IgD-negative memory B cell (primary cell): Measurements from ENCODE around the gene IQCH. TPM values are rescaled to one million over a fixed set of nuclear protein-coding genes. Genes with fewer than 3 reads are reported as not detected.
"Not testable (repeated sequence)": the region's sequence is repeated elsewhere in the genome, so short reads cannot be mapped to it uniquely, and the experiment has no call there.

Experiments
- H3K27ac Mint-ChIP-seq, 3 donors: one replicate each; pipeline ENCODE4 v1.8.0; 2020 to 2022; ENCODE audit warnings: mild to moderate bottlenecking in 3 of 3, mixed read lengths in 3 of 3, moderate library complexity in 1 of 3
- H3K27me3 Mint-ChIP-seq: one replicate; pipeline ENCODE4 v1.8.0; 2021; ENCODE audit warnings: mixed read lengths
- H3K36me3 Mint-ChIP-seq: one replicate; pipeline ENCODE4 v1.8.0; 2020; ENCODE audit warnings: mild to moderate bottlenecking, mixed read lengths
- H3K4me1 Mint-ChIP-seq, 3 donors: one replicate each; pipeline ENCODE4 v1.8.0; 2020 to 2022; ENCODE audit warnings: mixed read lengths in 3 of 3, mild to moderate bottlenecking in 1 of 3
- H3K4me3 Mint-ChIP-seq, 4 donors: one replicate each; pipeline ENCODE4 v1.8.0; 2020 to 2022; ENCODE audit warnings: mild to moderate bottlenecking in 4 of 4, mixed read lengths in 4 of 4, moderate library complexity in 3 of 4
- H3K9me3 Mint-ChIP-seq, 3 donors: one replicate each; pipeline ENCODE4 v1.8.0; 2020 to 2021; ENCODE audit warnings: mixed read lengths in 3 of 3, mild to moderate bottlenecking in 1 of 3
- polyA plus RNA-seq: library from polyadenylated mRNA; unstranded; fragments of 300-500 nt; fragmentation: Illumina TruSeq; gene quantifications from one replicate; pipeline ENCODE4 v1.2.3, GENCODE V29; 2021

Gene IQCH
- polyA plus RNA-seq, 1 donor from 2014 or later = 0.13 TPM

GRCh38 chr15:67230504-67230903 is 24.1 kb upstream of the IQCH start:
- no peaks in the 10 kb centered on the region for H3K27me3 Mint-ChIP-seq
- H3K27ac Mint-ChIP-seq = no peak overlapping the region
- H3K9me3 Mint-ChIP-seq = no peaks in the 10 kb centered on the region
- H3K36me3 Mint-ChIP-seq = peaks cover 13% of the 10 kb centered on the region
- H3K4me3 Mint-ChIP-seq = no peak overlapping the region
- H3K4me1 Mint-ChIP-seq = peaks cover 2 to 14% (median 6%) of the 10 kb centered on the region in 3 donors

GRCh38 chr15:67232591-67232990 is 22.0 kb upstream of the IQCH start:
- Mint-ChIP-seq H3K36me3 (peaks cover 13% of the 10 kb centered on the region), H3K4me1 (peaks cover 4 to 14% (median 8%) of the 10 kb centered on the region in 3 donors), H3K27ac (peak overlapping the region in 1 of 3 donors; percentile 20), H3K9me3 (no peaks in the 10 kb centered on the region), H3K27me3 (no peaks in the 10 kb centered on the region), H3K4me3 (no peak overlapping the region)

GRCh38 chr15:67240235-67241131 is 14.1 kb upstream of the IQCH start:
- Mint-ChIP-seq H3K36me3 (peaks cover 1% of the 10 kb centered on the region), H3K9me3 (no peaks in the 10 kb centered on the region), H3K27me3 (no peaks in the 10 kb centered on the region), H3K27ac (peak overlapping the region; percentile 11 to 83 (median 59)), H3K4me3 (peak overlapping the region in 2 of 4 donors; percentile 72 to 86), H3K4me1 (peaks cover 28 to 44% (median 36%) of the 10 kb centered on the region in 3 donors)

GRCh38 chr15:67241132-67241855 is 13.3 kb upstream of the IQCH start:
- H3K27me3 Mint-ChIP-seq = no peaks in the 10 kb centered on the region
- H3K9me3 Mint-ChIP-seq = no peaks in the 10 kb centered on the region
- peak overlapping the region; percentile 3 to 86 (median 70) for H3K4me3 Mint-ChIP-seq
- H3K27ac Mint-ChIP-seq = peak overlapping the region; percentile 11 to 59 (median 29)
- H3K36me3 Mint-ChIP-seq = peaks cover 4% of the 10 kb centered on the region
- peaks cover 28 to 45% (median 40%) of the 10 kb centered on the region in 3 donors for H3K4me1 Mint-ChIP-seq

- peaks cover 28 to 47% (median 45%) of the 10 kb centered on the region in 3 donors for H3K4me1 Mint-ChIP-seq
- H3K9me3 Mint-ChIP-seq = peaks cover 0 to 3% (median 0%) of the 10 kb centered on the region in 3 donors
- H3K27ac Mint-ChIP-seq = peak overlapping the region in 1 of 3 donors; percentile 76
- H3K4me3 Mint-ChIP-seq = peak overlapping the region in 2 of 4 donors; percentile 40 to 67
- H3K27me3 Mint-ChIP-seq = no peaks in the 10 kb centered on the region
- H3K36me3 Mint-ChIP-seq = peaks cover 12% of the 10 kb centered on the region
Observed at GRCh38 chr15:67242708-67243111, 11.9 kb upstream of the IQCH start.

GRCh38 chr15:67244971-67245478 is 9.6 kb upstream of the IQCH start:
- peaks cover 16% of the 10 kb centered on the region for H3K36me3 Mint-ChIP-seq
- H3K27ac Mint-ChIP-seq = no peak overlapping the region
- H3K9me3 Mint-ChIP-seq = peaks cover 0 to 3% (median 0%) of the 10 kb centered on the region in 3 donors
- H3K4me1 Mint-ChIP-seq = peaks cover 35 to 49% (median 42%) of the 10 kb centered on the region in 3 donors
- peak overlapping the region in 1 of 4 donors; percentile 14 for H3K4me3 Mint-ChIP-seq
- no peaks in the 10 kb centered on the region for H3K27me3 Mint-ChIP-seq

- Mint-ChIP-seq H3K4me3 (peak overlapping the region in 1 of 4 donors; percentile 1), H3K4me1 (peaks cover 19 to 36% (median 29%) of the 10 kb centered on the region in 3 donors), H3K36me3 (peaks cover 16% of the 10 kb centered on the region)
- not testable (repeated sequence) for H3K27ac Mint-ChIP-seq, H3K9me3 Mint-ChIP-seq, H3K27me3 Mint-ChIP-seq
Observed at GRCh38 chr15:67246606-67247005, 8.0 kb upstream of the IQCH start.

GRCh38 chr15:67248011-67248505 is 6.5 kb upstream of the IQCH start:
- peaks cover 16% of the 10 kb centered on the region for H3K36me3 Mint-ChIP-seq
- no peaks in the 10 kb centered on the region for H3K27me3 Mint-ChIP-seq
- H3K27ac Mint-ChIP-seq = no peak overlapping the region
- peak overlapping the region in 1 of 4 donors; percentile 16 for H3K4me3 Mint-ChIP-seq
- peaks cover 15 to 38% (median 24%) of the 10 kb centered on the region in 3 donors for H3K4me1 Mint-ChIP-seq
- H3K9me3 Mint-ChIP-seq = peaks cover 0 to 3% (median 0%) of the 10 kb centered on the region in 3 donors

GRCh38 chr15:67249830-67250229 is 4.8 kb upstream of the IQCH start:
- H3K4me1 Mint-ChIP-seq = peaks cover 21 to 44% (median 25%) of the 10 kb centered on the region in 3 donors
- H3K9me3 Mint-ChIP-seq = peaks cover 0 to 3% (median 0%) of the 10 kb centered on the region in 3 donors
- H3K27me3 Mint-ChIP-seq = no peaks in the 10 kb centered on the region
- H3K4me3 Mint-ChIP-seq = no peak overlapping the region
- peak overlapping the region in 1 of 3 donors; percentile 28 for H3K27ac Mint-ChIP-seq
- peaks cover 16% of the 10 kb centered on the region for H3K36me3 Mint-ChIP-seq

- Mint-ChIP-seq H3K9me3 (peaks cover 0 to 3% (median 0%) of the 10 kb centered on the region in 3 donors), H3K36me3 (peaks cover 13% of the 10 kb centered on the region), H3K27ac (peak overlapping the region in 1 of 3 donors; percentile 9), H3K4me3 (peak overlapping the region in 1 of 4 donors; percentile 24), H3K27me3 (no peaks in the 10 kb centered on the region), H3K4me1 (peaks cover 23 to 41% (median 26%) of the 10 kb centered on the region in 3 donors)
Observed at GRCh38 chr15:67251318-67251717, 3.3 kb upstream of the IQCH start.

- Mint-ChIP-seq H3K4me1 (peaks cover 19 to 33% (median 24%) of the 10 kb centered on the region in 3 donors), H3K27ac (peak overlapping the region in 2 of 3 donors; percentile 68 to 83), H3K36me3 (peaks cover 2% of the 10 kb centered on the region), H3K4me3 (peak overlapping the region; percentile 54 to 98 (median 98)), H3K27me3 (no peaks in the 10 kb centered on the region), H3K9me3 (no peaks in the 10 kb centered on the region)
Observed at GRCh38 chr15:67253101-67253500, 1.5 kb upstream of the IQCH start.

- H3K4me1 Mint-ChIP-seq = peaks cover 17 to 33% (median 24%) of the 10 kb centered on the region in 3 donors
- H3K36me3 Mint-ChIP-seq = peaks cover 2% of the 10 kb centered on the region
- H3K27me3 Mint-ChIP-seq = no peaks in the 10 kb centered on the region
- H3K9me3 Mint-ChIP-seq = no peaks in the 10 kb centered on the region
- peak overlapping the region; percentile 81 to 91 (median 89) for H3K27ac Mint-ChIP-seq
- peak overlapping the region; percentile 96 to 98 (median 98) for H3K4me3 Mint-ChIP-seq
Observed at GRCh38 chr15:67253549-67254237, 893 bp upstream of the IQCH start.

GRCh38 chr15:67256051-67256450 is 1.5 kb downstream of the IQCH start:
- H3K27ac Mint-ChIP-seq = peak overlapping the region in 1 of 3 donors; percentile 91
- peak overlapping the region; percentile 46 to 98 (median 84) for H3K4me3 Mint-ChIP-seq
- peaks cover 15 to 29% (median 28%) of the 10 kb centered on the region in 3 donors for H3K4me1 Mint-ChIP-seq
- H3K36me3 Mint-ChIP-seq = no peaks in the 10 kb centered on the region
- H3K27me3 Mint-ChIP-seq = no peaks in the 10 kb centered on the region
- H3K9me3 Mint-ChIP-seq = no peaks in the 10 kb centered on the region

- not testable (repeated sequence) for H3K27me3 Mint-ChIP-seq, H3K4me3 Mint-ChIP-seq
Observed at GRCh38 chr15:67258412-67258811, 3.8 kb downstream of the IQCH start.

More at GRCh38 chr15:67258412-67258811, 3.8 kb downstream of the IQCH start:
- not testable (repeated sequence) for H3K27ac Mint-ChIP-seq, H3K9me3 Mint-ChIP-seq, H3K36me3 Mint-ChIP-seq
- peaks cover 7 to 18% (median 14%) of the 10 kb centered on the region in 3 donors for H3K4me1 Mint-ChIP-seq
